Measurements from ENCODE around the gene CLPSL2.

Gene CLPSL2

GRCh38 chr6:35747877-35748276 is 28.5 kb upstream of the CLPSL2 start:
- no peak for DNase-seq

GRCh38 chr6:35750557-35750956 is 25.8 kb upstream of the CLPSL2 start:
- no peak for DNase-seq

GRCh38 chr6:35751594-35751993 is 24.8 kb upstream of the CLPSL2 start:
- no peak for DNase-seq

- no peak for DNase-seq
Observed at GRCh38 chr6:35752330-35752729, 24.1 kb upstream of the CLPSL2 start.

GRCh38 chr6:35754452-35755277 is 21.7 kb upstream of the CLPSL2 start:
- no peak for DNase-seq

GRCh38 chr6:35755278-35755924 is 21.0 kb upstream of the CLPSL2 start:
- no peak for DNase-seq

- no peak for DNase-seq
Observed at GRCh38 chr6:35757456-35758123, 18.8 kb upstream of the CLPSL2 start.

- DNase-seq: no peak
Observed at GRCh38 chr6:35759426-35759825, 17.0 kb upstream of the CLPSL2 start.

GRCh38 chr6:35765739-35766138 is 10.7 kb upstream of the CLPSL2 start:
- no peak for DNase-seq

- no peak for DNase-seq
Observed at GRCh38 chr6:35769211-35769610, 7.2 kb upstream of the CLPSL2 start.

- DNase-seq: no peak
Observed at GRCh38 chr6:35771343-35771627, 5.1 kb upstream of the CLPSL2 start.

GRCh38 chr6:35774116-35774794 is 2.1 kb upstream of the CLPSL2 start:
- no peak for DNase-seq

GRCh38 chr6:35775031-35775430 is 1.4 kb upstream of the CLPSL2 start:
- DNase-seq: no peak

GRCh38 chr6:35777356-35778102 is 1.1 kb downstream of the CLPSL2 start:
- DNase-seq: no peak

- DNase-seq: no peak
Observed at GRCh38 chr6:35778437-35778836, 2.0 kb downstream of the CLPSL2 start.

GRCh38 chr6:35780719-35781118 is 4.3 kb downstream of the CLPSL2 start, which contains the start of gene CLPSL1:
CLPSL1 (plus strand) TSS chr6:35781019; CDS start chr6:35781111, 92 bp downstream.
- DNase-seq: no peak

- no peak for DNase-seq
Observed at GRCh38 chr6:35781290-35781689, 4.9 kb downstream of the CLPSL2 start.

- DNase-seq: no peak
Observed at GRCh38 chr6:35782424-35782823, 6.0 kb downstream of the CLPSL2 start.

GRCh38 chr6:35784200-35784599 is 7.8 kb downstream of the CLPSL2 start:
- DNase-seq: no peak

- no peak for DNase-seq
Observed at GRCh38 chr6:35786272-35786671, 9.9 kb downstream of the CLPSL2 start.

- no peak for DNase-seq
Observed at GRCh38 chr6:35786810-35787209, 10.4 kb downstream of the CLPSL2 start.

Data from activated CD4-positive, alpha-beta T cell treated with anti-CD3 and anti-CD28 coated beads for 4 hours (primary cell).